ENCODE measurements around the gene CRAMP1.

- TF ChIP-seq POLR2AphosphoS5 (IDR thresholded peaks at IDR 0.05; ENCODE audit: insufficient read depth, low read depth, low read length) (no peak), CTCF (IDR thresholded peaks at IDR 0.05; ENCODE audit: extremely low read depth in 1 of 2, insufficient read depth in 1 of 2, low read depth in 1 of 2, low read length in 2 of 2) (no peak), EZH2 (IDR thresholded peaks at IDR 0.05; ENCODE audit: borderline replicate concordance, low read depth, low read length, severe bottlenecking) (no peak), MYC (IDR thresholded peaks at IDR 0.05; ENCODE audit: low read depth, low read length) (no peak), MAX (IDR thresholded peaks at IDR 0.05; ENCODE audit: insufficient read depth, insufficient read length) (no peak), POLR2A (IDR thresholded peaks at IDR 0.05; ENCODE audit: low read depth, low read length) (no peak), JUN (IDR thresholded peaks at IDR 0.05; ENCODE audit: borderline replicate concordance, insufficient read depth, insufficient read length, low read depth) (no peak)
These were observed 27.2 kb upstream of the CRAMP1 start for GRCh38 chr16:1584926-1585484.
